SU-DHL-6 (cell line): ENCODE results near the gene TMIGD1.

Source experiments
- CTCF ChIP-seq: fragments of 200-600 bp; sonication (generic); IDR thresholded peaks from one replicate; pipeline ENCODE4 v1.5.1; 2017; ENCODE audit warnings: antibody characterized with exemption, mild to moderate bottlenecking, low read length, moderate library complexity; ENCODE audit not compliant: insufficient read depth, poor library complexity, severe bottlenecking
- EZH2phosphoT487 ChIP-seq: fragments of 200-600 bp; sonication (generic), shearing (Covaris generic); conservative IDR thresholded peaks from 2 replicates; pipeline ENCODE4 v1.6.1; 2018; ENCODE audit warnings: mild to moderate bottlenecking, antibody characterized with exemption, low read length, moderate library complexity, mixed read lengths

GRCh38 chr17:30379303-30379902 lies 45.5 kb upstream of the TMIGD1 start:
- TF ChIP-seq CTCF = no peak
- no peak for TF ChIP-seq EZH2phosphoT487
